Lower leg skin (tissue), 4 donors: Measurements from ENCODE around the gene LMTK2. TPM values are rescaled to one million over a fixed set of nuclear protein-coding genes. Genes with fewer than 3 reads are reported as not detected.
A peak's percentile ranks its signal among the peaks of the same experiment; 100 is the strongest.

Experiments
- DNase-seq, 2 donors: peaks; one replicate each; pipeline ENCODE4 v3.0.0-alpha.2; 2019; ENCODE audit warnings: low spot score in 2 of 2
- H3K4me3 ChIP-seq: fragments of 200-600 bp; sonication (generic); 2 replicates; pipeline ENCODE4 v1.5.1; 2017; ENCODE audit warnings: mild to moderate bottlenecking, low read depth; ENCODE audit not compliant: poor library complexity, severe bottlenecking
- CTCF ChIP-seq, 3 donors: fragments of 450-650 bp; IDR thresholded peaks; one replicate each; pipeline ENCODE4 v1.5.1; 2016; ENCODE audit warnings: antibody characterized with exemption in 3 of 3, mild to moderate bottlenecking in 3 of 3, moderate library complexity in 2 of 3
- POLR2A ChIP-seq, 2 donors: fragments of 450-650 bp; IDR thresholded peaks; one replicate each; pipeline ENCODE4 v1.6.1; 2016 to 2017; ENCODE audit warnings: antibody characterized with exemption in 2 of 2, mild to moderate bottlenecking in 1 of 2, moderate library complexity in 1 of 2
- WGBS, 2 donors: methylation state at CpG; one replicate each; pipeline ENCODE4 v1.1.5; 2018; 5-methylcytosine and 5-hydroxymethylcytosine counted together
- intact Hi-C: fragments of 100-400 bp; cut with DNase I; formaldehyde crosslinking; loops from one replicate; pipeline ENCODE4 v1.15.0; 2023; ENCODE audit warnings: low total_unique reads
- total RNA-seq, 4 donors: library from RNA; depleted of rRNA; stranded (reverse); fragments of >200 nt; gene quantifications; one replicate each; pipeline ENCODE4 v1.1.0, GENCODE V29; 2016

Gene LMTK2
- total RNA-seq, 4 donors from 2014 or later, result 31.9 to 44.3 (median 35.0) TPM

- no peak overlapping the region for H3K4me3 ChIP-seq
- intact Hi-C loops, result no loop called here
- no peak for DNase-seq
- TF ChIP-seq CTCF (IDR thresholded peaks at IDR 0.05) (no peak), POLR2A (IDR thresholded peaks at IDR 0.05) (no peak)
- 89 to 93% methylated on average over 4 of the region's 4 CpGs for WGBS, 2 donors
These were observed 51.1 kb downstream of the LMTK2 start for GRCh38 chr7:98157761-98158160.

- intact Hi-C loops, result loop anchor here (10.0 kb wide), 1 partner anchor 58 kb away; the partner anchor contains the start of gene LMTK2
- H3K4me3 ChIP-seq, result no peak overlapping the region
- TF ChIP-seq CTCF (IDR thresholded peaks at IDR 0.05), result no peak
- TF ChIP-seq POLR2A (IDR thresholded peaks at IDR 0.05), result no peak
- DNase-seq, result no peak
- WGBS, 2 donors, result 57 to 64% methylated on average over 3 of the region's 3 CpGs
These were observed 56.1 kb downstream of the LMTK2 start for GRCh38 chr7:98162758-98163157.

- WGBS, 2 donors, result 70 to 84% methylated on average over 7 of the region's 7 CpGs
- TF ChIP-seq POLR2A (IDR thresholded peaks at IDR 0.05) (no peak), CTCF (IDR thresholded peaks at IDR 0.05) (no peak)
- H3K4me3 ChIP-seq, result no peak overlapping the region
- no peak for DNase-seq
- intact Hi-C loops, result loop anchor here (10.0 kb wide), 1 partner anchor 58 kb away; the partner anchor contains the start of gene LMTK2
These were observed 56.6 kb downstream of the LMTK2 start for GRCh38 chr7:98163269-98163668.

- TF ChIP-seq CTCF (IDR thresholded peaks at IDR 0.05) (no peak), POLR2A (IDR thresholded peaks at IDR 0.05) (no peak)
- H3K4me3 ChIP-seq, result no peak overlapping the region
- peak in 1 of 2 donors; percentile 36 for DNase-seq
- intact Hi-C loops, result loop anchor here (10.0 kb wide), 1 partner anchor 59 kb away; the partner anchor contains the start of gene LMTK2
- WGBS, 2 donors, result 44 to 58% methylated on average over 16 of the region's 16 CpGs
These were observed 57.2 kb downstream of the LMTK2 start for GRCh38 chr7:98163704-98164494.

- no peak overlapping the region for H3K4me3 ChIP-seq
- no peak for DNase-seq
- WGBS, 2 donors, result 75 to 77% methylated on average over 17 to 18 of the region's 18 CpGs
- no peak for TF ChIP-seq POLR2A (IDR thresholded peaks at IDR 0.05)
- no peak for TF ChIP-seq CTCF (IDR thresholded peaks at IDR 0.05)
- intact Hi-C loops, result loop anchor here (10.0 kb wide), 1 partner anchor 61 kb away; the partner anchor contains the start of gene LMTK2
These were observed 59.4 kb downstream of the LMTK2 start for GRCh38 chr7:98165827-98166667.
